Measurements from ENCODE around the gene GSC2.

GRCh38 chr22:19129871-19130270 lies 20.2 kb downstream of the GSC2 start:
- no peak for TF ChIP-seq POLR2A (IDR thresholded peaks at IDR 0.05)
- TF ChIP-seq, protein P1, sequence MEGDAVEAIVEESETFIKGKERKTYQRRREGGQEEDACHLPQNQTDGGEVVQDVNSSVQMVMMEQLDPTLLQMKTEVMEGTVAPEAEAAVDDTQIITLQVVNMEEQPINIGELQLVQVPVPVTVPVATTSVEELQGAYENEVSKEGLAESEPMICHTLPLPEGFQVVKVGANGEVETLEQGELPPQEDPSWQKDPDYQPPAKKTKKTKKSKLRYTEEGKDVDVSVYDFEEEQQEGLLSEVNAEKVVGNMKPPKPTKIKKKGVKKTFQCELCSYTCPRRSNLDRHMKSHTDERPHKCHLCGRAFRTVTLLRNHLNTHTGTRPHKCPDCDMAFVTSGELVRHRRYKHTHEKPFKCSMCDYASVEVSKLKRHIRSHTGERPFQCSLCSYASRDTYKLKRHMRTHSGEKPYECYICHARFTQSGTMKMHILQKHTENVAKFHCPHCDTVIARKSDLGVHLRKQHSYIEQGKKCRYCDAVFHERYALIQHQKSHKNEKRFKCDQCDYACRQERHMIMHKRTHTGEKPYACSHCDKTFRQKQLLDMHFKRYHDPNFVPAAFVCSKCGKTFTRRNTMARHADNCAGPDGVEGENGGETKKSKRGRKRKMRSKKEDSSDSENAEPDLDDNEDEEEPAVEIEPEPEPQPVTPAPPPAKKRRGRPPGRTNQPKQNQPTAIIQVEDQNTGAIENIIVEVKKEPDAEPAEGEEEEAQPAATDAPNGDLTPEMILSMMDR (IDR thresholded peaks at IDR 0.05) = no peak
